Measurements from ENCODE around the gene TEX35. TPM values are rescaled to one million over a fixed set of nuclear protein-coding genes. Genes with fewer than 3 reads are reported as not detected.

The TEX35 gene
- total RNA-seq, 1 experiment from 2014 or later = not detected

- ChIA-PET RAD21 (ENCODE audit: low non-redundant PET in 1 of 2, low total read pairs in 2 of 2, uncharacterized antibody in 2 of 2, unreplicated experiment in 2 of 2) (no interaction called here), POLR2A (no interaction called here), CTCF (interaction anchor here (0.8 kb wide), 1 partner anchor 37 kb away, joined by 3 read pairs; no protein-coding TSS in a partner anchor)
- H4K20me1 ChIP-seq (ENCODE audit: insufficient read depth) = no peaks in the 10 kb centered on the region
- TF ChIP-seq MAX (IDR thresholded peaks at IDR 0.05) (no peak), SP1 (IDR thresholded peaks at IDR 0.05; ENCODE audit: low read depth) (no peak), REST (IDR thresholded peaks at IDR 0.05; ENCODE audit: low read depth) (no peak), CTCF (IDR thresholded peaks at IDR 0.05 in 2 of 3, conservative IDR thresholded peaks at IDR 0.05 in 1 of 3; ENCODE audit: borderline replicate concordance in 1 of 3, insufficient read depth in 1 of 3, low read depth in 2 of 3, low read length in 2 of 3) (no peak), YY1 (IDR thresholded peaks at IDR 0.05; ENCODE audit: extremely low read depth, insufficient replicate concordance, low read depth, low read length) (no peak), EZH2phosphoT487 (IDR thresholded peaks at IDR 0.05; ENCODE audit: borderline replicate concordance) (no peak), SRF (IDR thresholded peaks at IDR 0.05; ENCODE audit: low read depth) (no peak), ZNF274 (IDR thresholded peaks at IDR 0.05; ENCODE audit: low read depth, low read length) (no peak), FOSL1 (IDR thresholded peaks at IDR 0.05; ENCODE audit: low read depth) (no peak), POLR2A (IDR thresholded peaks at IDR 0.05; ENCODE audit: borderline replicate concordance, extremely low read depth, insufficient read depth, insufficient read length) (no peak), ZBTB33 (IDR thresholded peaks at IDR 0.05; ENCODE audit: extremely low read depth, insufficient replicate concordance, low read length) (no peak), TCF7L2 (IDR thresholded peaks at IDR 0.05; ENCODE audit: borderline replicate concordance, extremely low read depth, insufficient read depth, insufficient read length) (no peak), ZFX (IDR thresholded peaks at IDR 0.05) (no peak), ATF3 (IDR thresholded peaks at IDR 0.05) (no peak), CEBPB (IDR thresholded peaks at IDR 0.05; ENCODE audit: low read depth) (no peak), EGR1 (IDR thresholded peaks at IDR 0.05; ENCODE audit: low read depth) (no peak)
- no peak for ATAC-seq
- no TSS peak for BruUV-seq (replicated peaks)
- no peak overlapping the region for H2AFZ ChIP-seq (ENCODE audit: low read depth, low read length, poor library complexity, severe bottlenecking)
- H3K4me1 ChIP-seq (ENCODE audit: control insufficient read depth in 1 of 2, insufficient read depth in 2 of 2, low read length in 2 of 2) = no peaks in the 10 kb centered on the region
- H3K9ac ChIP-seq (ENCODE audit: low read length) = no peak overlapping the region
- H3K4me3 ChIP-seq (replicated peaks in 1 of 2; ENCODE audit: low read depth in 1 of 2, low read length in 2 of 2) = no peak overlapping the region
- DNase-seq (ENCODE audit: low read depth, low spot score) = no peak
- no peak overlapping the region for H3K27ac ChIP-seq (ENCODE audit: low read depth, low read length)
- no peak overlapping the region for H3K4me2 ChIP-seq (ENCODE audit: low read length)
- H3K9me3 ChIP-seq (ENCODE audit: control insufficient read depth in 1 of 2, insufficient read depth in 1 of 2, low read depth in 1 of 2, low read length in 2 of 2) = no peaks in the 10 kb centered on the region
- H3K27me3 ChIP-seq (ENCODE audit: insufficient read depth, low read length) = no peaks in the 10 kb centered on the region
- no peaks in the 10 kb centered on the region for H3K9me2 ChIP-seq (ENCODE audit: insufficient read depth)
- intact Hi-C loops (cut with micrococcal nuclease) = no loop called here
- no peaks in the 10 kb centered on the region for H3K79me2 ChIP-seq (ENCODE audit: insufficient read depth, low read length)
- no peaks in the 10 kb centered on the region; a peak in 1 of 4 replicates for H3K36me3 ChIP-seq (ENCODE audit: control insufficient read depth in 1 of 2, insufficient read depth in 2 of 2, low read length in 2 of 2)
Measured at GRCh38 chr1:178464566-178464965, 48.3 kb upstream of the TEX35 start.
